ENCODE results near the gene LLCFC1. TPM values are rescaled to one million over a fixed set of nuclear protein-coding genes. Genes with fewer than 3 reads are reported as not detected.

The LLCFC1 gene
- total and polyA plus RNA-seq, 2 of the 8 experiments (the other 6 are each of a cell fraction or from before 2014, with no cell fraction given), result not detected

- TF ChIP-seq ATF3 (IDR thresholded peaks at IDR 0.05; ENCODE audit: insufficient read depth, low read depth, low read length) (no peak), GTF2F1 (IDR thresholded peaks at IDR 0.05; ENCODE audit: borderline replicate concordance, low read depth, low read length) (no peak), ATF2 (IDR thresholded peaks at IDR 0.05; ENCODE audit: low read length) (no peak), TCF12 (IDR thresholded peaks at IDR 0.05; ENCODE audit: low read depth, low read length) (no peak), RNF2 (IDR thresholded peaks at IDR 0.05; ENCODE audit: borderline replicate concordance, low read depth, low read length, missing control alignments, poor library complexity, severe bottlenecking) (no peak), BCL11A (IDR thresholded peaks at IDR 0.05; ENCODE audit: low read depth in 2 of 2, low read length in 2 of 2) (no peak), SP4 (IDR thresholded peaks at IDR 0.05; ENCODE audit: low read length) (no peak), RXRA (IDR thresholded peaks at IDR 0.05; ENCODE audit: insufficient read depth, low read depth, low read length) (no peak)
Observed at GRCh38 chr7:142961973-142962926, 23.0 kb downstream of the LLCFC1 start, which contains the start of gene KEL (continued).
